ENCODE data around the gene REV3L.

Gene REV3L

DNA sequence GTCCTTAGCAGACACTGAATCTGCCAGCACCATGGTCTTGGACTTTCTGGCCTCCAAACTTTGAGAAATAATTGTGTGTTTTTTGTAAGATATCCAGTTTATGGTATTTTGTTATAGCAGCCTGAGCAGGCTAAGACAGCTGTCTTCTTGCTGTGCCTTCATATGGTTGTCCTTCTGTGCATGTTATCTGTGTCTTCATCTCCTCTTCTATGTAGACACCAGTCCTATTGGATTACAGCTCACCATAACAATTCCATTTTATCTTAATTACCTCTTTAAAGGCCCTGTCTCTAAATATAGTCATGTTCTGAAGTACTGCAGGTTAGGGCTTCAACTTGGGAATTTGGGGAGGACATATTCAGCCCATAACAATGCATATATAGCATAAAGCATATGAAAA is 44.3 kb upstream of the REV3L start:
- H2AFZ ChIP-seq (ENCODE audit: low read depth) = no peak overlapping the region
- H3K27ac ChIP-seq = no peak overlapping the region
- H3K36me3 ChIP-seq (ENCODE audit: insufficient read depth) = no peaks in the 10 kb centered on the region
- H3K27me3 ChIP-seq (ENCODE audit: insufficient read depth, low read depth) = no peaks in the 10 kb centered on the region
- no peak overlapping the region for H3K4me2 ChIP-seq
- H3K9ac ChIP-seq = no peak overlapping the region
- TF ChIP-seq, protein P1, sequence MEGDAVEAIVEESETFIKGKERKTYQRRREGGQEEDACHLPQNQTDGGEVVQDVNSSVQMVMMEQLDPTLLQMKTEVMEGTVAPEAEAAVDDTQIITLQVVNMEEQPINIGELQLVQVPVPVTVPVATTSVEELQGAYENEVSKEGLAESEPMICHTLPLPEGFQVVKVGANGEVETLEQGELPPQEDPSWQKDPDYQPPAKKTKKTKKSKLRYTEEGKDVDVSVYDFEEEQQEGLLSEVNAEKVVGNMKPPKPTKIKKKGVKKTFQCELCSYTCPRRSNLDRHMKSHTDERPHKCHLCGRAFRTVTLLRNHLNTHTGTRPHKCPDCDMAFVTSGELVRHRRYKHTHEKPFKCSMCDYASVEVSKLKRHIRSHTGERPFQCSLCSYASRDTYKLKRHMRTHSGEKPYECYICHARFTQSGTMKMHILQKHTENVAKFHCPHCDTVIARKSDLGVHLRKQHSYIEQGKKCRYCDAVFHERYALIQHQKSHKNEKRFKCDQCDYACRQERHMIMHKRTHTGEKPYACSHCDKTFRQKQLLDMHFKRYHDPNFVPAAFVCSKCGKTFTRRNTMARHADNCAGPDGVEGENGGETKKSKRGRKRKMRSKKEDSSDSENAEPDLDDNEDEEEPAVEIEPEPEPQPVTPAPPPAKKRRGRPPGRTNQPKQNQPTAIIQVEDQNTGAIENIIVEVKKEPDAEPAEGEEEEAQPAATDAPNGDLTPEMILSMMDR (conservative IDR thresholded peaks at IDR 0.05; ENCODE audit: low read depth, low read length) = no peak
- no peak overlapping the region for H3K4me3 ChIP-seq (IDR thresholded peaks at IDR 0.05; ENCODE audit: insufficient read depth, low read depth, low read length)
- H3K79me2 ChIP-seq (ENCODE audit: insufficient read depth, low read depth) = no peaks in the 10 kb centered on the region
- no peaks in the 10 kb centered on the region for H3K4me1 ChIP-seq (ENCODE audit: low read depth, poor library complexity, severe bottlenecking)
- no peaks in the 10 kb centered on the region for H4K20me1 ChIP-seq (ENCODE audit: insufficient read depth)

DNA sequence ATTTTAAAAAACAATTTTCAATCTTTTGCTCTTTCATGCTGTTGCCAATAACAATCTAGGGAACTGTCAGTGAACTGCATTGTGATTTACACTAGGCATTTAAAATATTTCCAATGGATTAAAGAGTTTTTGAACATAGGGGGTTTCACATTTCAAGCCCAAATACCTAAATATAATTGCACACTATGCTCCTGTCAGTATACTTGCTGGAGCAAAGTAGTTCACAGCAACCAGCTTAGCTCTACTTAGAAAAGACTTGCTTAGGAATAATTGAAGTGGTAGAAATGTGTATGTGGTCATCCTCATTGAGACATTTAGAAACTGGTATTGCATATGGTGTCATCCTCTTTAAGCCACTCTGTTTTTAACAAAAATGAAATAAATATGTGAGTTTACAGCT is 41.7 kb upstream of the REV3L start:
- Histone ChIP-seq H3K4me1 (ENCODE audit: low read depth, poor library complexity, severe bottlenecking) (no peaks in the 10 kb centered on the region), H3K79me2 (ENCODE audit: insufficient read depth, low read depth) (no peaks in the 10 kb centered on the region), H3K27me3 (ENCODE audit: insufficient read depth, low read depth) (no peaks in the 10 kb centered on the region), H3K36me3 (ENCODE audit: insufficient read depth) (no peaks in the 10 kb centered on the region), H3K4me2 (no peak overlapping the region), H3K27ac (no peak overlapping the region), H3K4me3 (IDR thresholded peaks at IDR 0.05; ENCODE audit: insufficient read depth, low read depth, low read length) (no peak overlapping the region), H4K20me1 (ENCODE audit: insufficient read depth) (no peaks in the 10 kb centered on the region), H3K9ac (no peak overlapping the region), H2AFZ (ENCODE audit: low read depth) (no peak overlapping the region)
- TF ChIP-seq, protein P1 (conservative IDR thresholded peaks at IDR 0.05; ENCODE audit: low read depth, low read length) = no peak

DNA sequence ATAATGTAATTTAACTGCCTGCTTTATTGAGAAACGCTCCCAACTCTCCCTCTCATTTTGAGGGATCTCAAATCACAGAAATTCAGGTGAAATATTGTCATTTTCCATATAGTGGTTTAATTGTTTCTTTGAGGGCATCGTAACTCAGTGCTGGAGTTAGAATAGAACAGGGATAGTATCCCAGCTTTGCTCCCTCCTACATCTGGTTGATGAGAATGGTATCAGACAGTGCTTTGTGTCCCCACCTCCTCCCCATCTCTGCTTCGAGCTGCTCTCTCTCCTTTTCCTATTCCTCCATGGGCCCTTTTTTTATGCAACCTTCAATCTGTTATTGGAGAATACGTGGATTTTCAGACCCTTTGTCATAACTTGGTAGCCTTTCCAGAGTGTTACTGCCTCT is 41.2 kb upstream of the REV3L start:
- no peaks in the 10 kb centered on the region for H4K20me1 ChIP-seq (ENCODE audit: insufficient read depth)
- TF ChIP-seq, protein P1 (conservative IDR thresholded peaks at IDR 0.05; ENCODE audit: low read depth, low read length) = no peak
- no peaks in the 10 kb centered on the region for H3K4me1 ChIP-seq (ENCODE audit: low read depth, poor library complexity, severe bottlenecking)
- no peaks in the 10 kb centered on the region for H3K36me3 ChIP-seq (ENCODE audit: insufficient read depth)
- no peak overlapping the region for H3K27ac ChIP-seq
- no peak overlapping the region for H3K4me3 ChIP-seq (IDR thresholded peaks at IDR 0.05; ENCODE audit: insufficient read depth, low read depth, low read length)
- H3K4me2 ChIP-seq = no peak overlapping the region
- H3K79me2 ChIP-seq (ENCODE audit: insufficient read depth, low read depth) = no peaks in the 10 kb centered on the region
- no peak overlapping the region for H3K9ac ChIP-seq
- H2AFZ ChIP-seq (ENCODE audit: low read depth) = no peak overlapping the region
- no peaks in the 10 kb centered on the region for H3K27me3 ChIP-seq (ENCODE audit: insufficient read depth, low read depth)

DNA sequence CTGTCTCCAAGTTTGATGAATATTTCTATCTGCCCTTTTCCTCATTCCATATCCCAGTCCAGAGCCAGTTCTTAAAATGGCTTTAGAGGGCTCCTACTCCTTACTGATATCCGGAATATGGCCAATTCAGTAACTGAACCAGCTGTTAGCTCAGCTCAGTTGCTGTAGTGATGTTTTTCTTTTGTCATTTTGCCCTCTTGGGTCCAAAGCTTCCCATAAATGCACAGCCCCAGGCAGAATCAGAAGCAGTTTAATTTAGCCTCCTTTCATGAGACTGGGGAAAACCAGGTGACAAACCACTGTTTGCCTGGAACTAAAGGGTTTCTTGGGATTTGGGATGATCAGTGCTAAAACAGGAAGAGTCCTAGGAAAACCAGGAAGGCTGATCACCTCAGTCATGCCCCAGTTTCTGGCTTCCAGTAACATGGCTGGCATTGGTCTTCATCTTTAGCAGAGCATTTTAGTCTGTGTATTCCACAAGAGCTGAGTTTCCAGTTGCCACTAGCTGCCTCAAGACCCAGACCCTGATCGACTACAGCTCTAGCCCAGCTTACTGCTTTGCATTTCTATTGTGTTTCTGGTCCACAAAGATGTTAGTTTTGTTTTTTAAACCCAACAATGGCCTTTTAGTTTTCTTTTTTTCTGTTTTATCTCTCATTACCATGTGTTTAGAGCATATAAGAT is 40.6 kb upstream of the REV3L start:
- Histone ChIP-seq H3K27ac (no peak overlapping the region), H4K20me1 (ENCODE audit: insufficient read depth) (no peaks in the 10 kb centered on the region), H3K27me3 (ENCODE audit: insufficient read depth, low read depth) (no peaks in the 10 kb centered on the region), H3K36me3 (ENCODE audit: insufficient read depth) (no peaks in the 10 kb centered on the region), H2AFZ (ENCODE audit: low read depth) (no peak overlapping the region), H3K4me3 (IDR thresholded peaks at IDR 0.05; ENCODE audit: insufficient read depth, low read depth, low read length) (no peak overlapping the region), H3K4me2 (no peak overlapping the region), H3K79me2 (ENCODE audit: insufficient read depth, low read depth) (no peaks in the 10 kb centered on the region), H3K9ac (no peak overlapping the region), H3K4me1 (ENCODE audit: low read depth, poor library complexity, severe bottlenecking) (no peaks in the 10 kb centered on the region)
- TF ChIP-seq, protein P1 (conservative IDR thresholded peaks at IDR 0.05; ENCODE audit: low read depth, low read length) = no peak

All from KMS-11 (cell line).